Stimulated activated effector memory CD8-positive, alpha-beta T cell treated with anti-CD3 and anti-CD28 coated beads, Interleukin-12 subunit alpha, Interleukin-12 subunit beta, amount 100 ng/mL, for 72 hours (primary cell): ENCODE measurements around the gene SLC10A6.
"Not testable (repeated sequence)": the region's sequence is repeated elsewhere in the genome, so short reads cannot be mapped to it uniquely, and the experiment has no call there.

ENCODE experiments used
- ATAC-seq: fragments of 150-1000 bp; cut with Tn5 transposase; 2 replicates; pipeline ENCODE4 v1.10.0; 2021
- DNase-seq, 2 donors: peaks; one replicate each; pipeline ENCODE4 v3.0.0; 2021 to 2022; ENCODE audit warnings: low spot score in 2 of 2
- H3K27ac Mint-ChIP-seq: one replicate; pipeline ENCODE4 v1.8.0; 2022; ENCODE audit warnings: mild to moderate bottlenecking, mixed read lengths
- H3K36me3 Mint-ChIP-seq: one replicate; pipeline ENCODE4 v1.8.0; 2022; ENCODE audit warnings: mild to moderate bottlenecking, mixed read lengths
- H3K4me1 Mint-ChIP-seq: one replicate; pipeline ENCODE4 v1.8.0; 2022; ENCODE audit warnings: mixed read lengths
- H3K4me3 Mint-ChIP-seq: one replicate; pipeline ENCODE4 v1.8.0; 2022; ENCODE audit warnings: mild to moderate bottlenecking, mixed read lengths
- H3K9me3 Mint-ChIP-seq: one replicate; pipeline ENCODE4 v1.8.0; 2022; ENCODE audit warnings: mixed read lengths

SLC10A6 gene

DNA sequence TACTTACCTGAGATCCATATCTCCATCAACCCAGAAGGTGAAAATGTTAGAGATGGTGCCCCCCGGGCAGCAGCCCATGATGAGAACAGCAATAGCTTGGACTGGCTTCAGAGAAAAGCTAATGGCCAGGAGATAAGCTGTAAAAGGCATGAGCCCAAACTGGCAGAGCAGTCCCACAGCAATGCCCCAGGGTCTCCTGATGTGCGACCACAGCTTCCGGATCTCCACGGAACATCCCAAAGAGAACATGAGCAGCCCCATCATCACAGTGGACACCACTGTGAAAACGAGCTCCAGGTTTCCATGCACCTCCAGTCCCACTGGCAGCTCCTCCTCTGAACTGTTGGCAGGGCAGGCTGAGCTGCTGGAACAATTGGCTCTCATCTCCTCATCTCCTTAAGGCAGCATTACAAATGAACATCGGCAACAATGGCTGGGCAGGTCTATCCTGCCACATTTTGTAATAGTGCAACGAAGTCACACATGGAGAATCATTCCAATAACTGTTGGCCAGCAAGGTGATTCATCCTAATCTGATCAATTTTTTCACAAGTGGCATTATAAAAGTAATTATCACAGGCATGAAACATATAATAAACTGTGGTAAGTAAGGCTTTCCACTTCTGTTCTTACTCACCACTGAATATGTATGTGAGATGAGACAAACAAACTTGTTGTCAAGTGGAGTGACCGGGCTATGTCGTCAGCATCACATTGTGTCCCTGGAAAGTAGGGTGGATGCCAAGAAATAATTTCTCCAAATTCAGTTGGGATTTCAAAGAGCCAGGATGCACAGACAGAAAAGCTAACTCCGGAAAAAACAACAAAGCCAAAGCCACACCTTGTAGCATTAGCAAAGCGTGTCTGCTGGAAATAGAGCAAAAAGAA is at the start of gene SLC10A6:
Gene SLC10A6, minus strand, starts transcription at position 653 of the 888 bp plus-strand sequence. Its CDS starts 269 bp downstream, at position 384.
- DNase-seq = no peak
- no peaks in the 10 kb centered on the region for H3K9me3 Mint-ChIP-seq
- no peak for ATAC-seq
- no peaks in the 10 kb centered on the region for H3K36me3 Mint-ChIP-seq
- no peak within 1 kb of the TSS for H3K27ac Mint-ChIP-seq
- no peak within 1 kb of the TSS for H3K4me3 Mint-ChIP-seq
- H3K4me1 Mint-ChIP-seq = no peaks in the 10 kb centered on the region

DNA sequence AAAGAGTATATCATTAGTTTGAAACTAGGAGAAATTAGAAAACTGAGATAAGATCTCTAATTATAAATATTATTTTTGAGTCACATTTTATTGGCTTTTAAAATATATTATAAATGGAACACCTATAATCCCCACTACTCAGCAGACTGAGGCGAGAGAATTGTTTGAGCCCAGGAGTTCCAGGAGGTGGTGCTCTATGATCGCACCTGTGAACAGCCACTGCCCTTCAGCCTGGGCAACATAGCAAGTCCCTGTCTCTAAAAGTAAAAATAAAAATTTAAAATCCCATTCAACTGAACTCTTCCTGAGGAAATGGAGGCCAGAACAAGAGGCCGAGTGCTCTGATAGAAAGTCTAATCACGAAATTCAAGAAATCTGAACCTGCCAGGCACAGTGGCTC is 49.4 kb upstream of the SLC10A6 start:
- Mint-ChIP-seq H3K27ac (no peak overlapping the region), H3K4me1 (no peaks in the 10 kb centered on the region), H3K4me3 (no peak overlapping the region), H3K36me3 (no peaks in the 10 kb centered on the region), H3K9me3 (no peaks in the 10 kb centered on the region)
- DNase-seq (no peak), ATAC-seq (no peak)

- Mint-ChIP-seq H3K27ac (no peak overlapping the region), H3K36me3 (no peaks in the 10 kb centered on the region), H3K4me3 (no peak overlapping the region), H3K4me1 (no peaks in the 10 kb centered on the region), H3K9me3 (no peaks in the 10 kb centered on the region)
- DNase-seq = no peak
- no peak for ATAC-seq
Observed at GRCh38 chr4:86896596-86896995, 47.4 kb upstream of the SLC10A6 start.

DNA sequence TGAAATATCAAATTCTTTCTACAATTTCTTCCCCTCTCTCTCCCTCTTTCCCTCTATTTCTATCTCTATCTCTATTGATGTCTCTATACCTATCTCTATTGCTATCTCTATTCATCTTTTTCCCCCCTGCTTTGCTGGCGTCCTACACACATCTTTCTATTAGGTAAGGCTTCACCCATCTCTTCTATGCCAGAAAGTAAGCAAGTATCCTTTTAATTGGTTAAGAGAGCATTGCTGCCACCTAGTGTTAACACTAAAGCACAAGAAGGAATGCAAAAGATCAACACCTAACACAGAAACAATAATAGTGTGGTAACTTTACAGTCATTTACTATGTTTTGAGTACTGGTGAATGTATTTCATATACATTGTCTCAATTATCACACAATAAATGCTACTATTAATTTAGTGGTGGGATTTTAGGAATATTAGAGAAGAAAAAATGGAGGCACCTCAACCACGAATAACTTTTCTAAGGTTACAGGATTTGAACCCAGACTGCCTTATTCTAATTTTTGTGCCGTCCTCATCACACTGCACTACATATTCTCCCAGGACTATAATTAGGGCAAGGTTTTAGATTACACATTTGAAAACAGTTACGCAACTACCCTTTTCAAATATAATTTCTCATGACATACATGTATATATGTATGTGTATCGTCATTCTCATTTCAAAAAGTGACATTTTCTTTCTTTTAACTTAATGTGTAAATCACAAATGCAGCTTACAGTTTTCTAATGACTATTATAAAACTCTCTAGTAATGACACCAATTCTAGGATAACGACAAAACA is 46.7 kb upstream of the SLC10A6 start:
- Mint-ChIP-seq H3K4me3 (no peak overlapping the region), H3K4me1 (no peaks in the 10 kb centered on the region), H3K36me3 (no peaks in the 10 kb centered on the region), H3K27ac (no peak overlapping the region), H3K9me3 (no peaks in the 10 kb centered on the region)
- DNase-seq (no peak), ATAC-seq (peak; percentile 63)

DNA sequence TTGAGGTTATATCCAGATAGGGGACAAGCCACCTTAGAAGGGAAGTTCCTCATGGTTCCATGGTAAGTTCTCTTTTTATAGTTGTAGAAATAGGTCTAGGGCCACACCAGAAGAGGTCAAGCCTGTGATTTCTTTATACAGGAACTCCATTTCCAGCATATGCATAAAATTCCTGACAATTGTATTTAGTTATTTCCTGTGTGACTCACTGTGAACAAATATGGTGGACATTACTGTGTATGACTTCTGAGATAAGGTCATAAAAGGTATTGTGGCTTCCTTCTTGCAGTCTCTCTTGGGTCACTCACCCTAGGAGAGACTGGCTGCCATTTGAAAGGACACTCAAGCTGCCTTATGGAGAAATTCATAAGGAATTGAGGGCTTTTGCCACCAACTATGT is 45.3 kb upstream of the SLC10A6 start:
- no peaks in the 10 kb centered on the region for H3K9me3 Mint-ChIP-seq
- ATAC-seq = no peak
- H3K36me3 Mint-ChIP-seq = no peaks in the 10 kb centered on the region
- no peak overlapping the region for H3K4me3 Mint-ChIP-seq
- H3K27ac Mint-ChIP-seq = no peak overlapping the region
- no peaks in the 10 kb centered on the region for H3K4me1 Mint-ChIP-seq
- DNase-seq = no peak

DNA sequence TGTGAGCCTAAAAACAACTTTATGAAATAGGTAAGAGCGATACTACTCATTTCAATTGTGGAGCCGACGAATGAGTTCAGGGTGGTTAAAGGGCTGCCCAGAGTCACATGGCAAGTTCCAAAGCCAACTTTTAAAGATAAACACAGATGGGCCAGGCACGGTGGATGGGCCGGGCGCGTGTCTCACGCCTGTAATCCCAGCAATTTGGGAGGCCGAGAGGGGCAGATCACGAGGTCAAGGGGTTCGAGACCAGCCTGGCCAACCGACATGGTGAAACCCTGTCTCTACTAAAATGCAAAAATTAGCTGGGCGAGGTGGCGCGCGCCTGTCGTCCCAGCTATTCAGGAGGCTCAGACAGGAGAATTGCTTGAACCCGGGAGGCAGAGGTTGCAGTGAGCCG is 44.0 kb upstream of the SLC10A6 start:
- Mint-ChIP-seq H3K4me3 (peak overlapping the region; percentile 63), H3K4me1 (no peaks in the 10 kb centered on the region), H3K9me3 (no peaks in the 10 kb centered on the region), H3K27ac (no peak overlapping the region), H3K36me3 (no peaks in the 10 kb centered on the region)
- ATAC-seq (no peak), DNase-seq (no peak)

DNA sequence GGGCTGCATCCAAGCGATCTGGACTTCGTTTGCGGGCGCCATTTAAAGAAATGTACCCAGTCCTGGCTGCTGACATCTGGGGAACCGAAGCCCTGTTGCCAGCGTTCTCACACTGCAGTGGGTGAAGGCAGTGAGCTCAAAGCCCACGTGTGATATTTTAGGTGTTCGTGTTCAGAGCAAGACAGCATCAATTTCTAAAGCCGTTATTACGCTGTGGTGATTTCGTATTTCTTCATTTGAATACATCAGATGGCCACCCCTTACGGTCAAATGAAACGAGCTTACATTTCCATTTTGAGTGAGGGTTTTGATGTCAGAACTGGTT is 43.4 kb upstream of the SLC10A6 start:
- Mint-ChIP-seq H3K4me3 (peak overlapping the region; percentile 63), H3K4me1 (no peaks in the 10 kb centered on the region), H3K36me3 (no peaks in the 10 kb centered on the region), H3K27ac (no peak overlapping the region), H3K9me3 (no peaks in the 10 kb centered on the region)
- DNase-seq (no peak), ATAC-seq (peak; percentile 27)

DNA sequence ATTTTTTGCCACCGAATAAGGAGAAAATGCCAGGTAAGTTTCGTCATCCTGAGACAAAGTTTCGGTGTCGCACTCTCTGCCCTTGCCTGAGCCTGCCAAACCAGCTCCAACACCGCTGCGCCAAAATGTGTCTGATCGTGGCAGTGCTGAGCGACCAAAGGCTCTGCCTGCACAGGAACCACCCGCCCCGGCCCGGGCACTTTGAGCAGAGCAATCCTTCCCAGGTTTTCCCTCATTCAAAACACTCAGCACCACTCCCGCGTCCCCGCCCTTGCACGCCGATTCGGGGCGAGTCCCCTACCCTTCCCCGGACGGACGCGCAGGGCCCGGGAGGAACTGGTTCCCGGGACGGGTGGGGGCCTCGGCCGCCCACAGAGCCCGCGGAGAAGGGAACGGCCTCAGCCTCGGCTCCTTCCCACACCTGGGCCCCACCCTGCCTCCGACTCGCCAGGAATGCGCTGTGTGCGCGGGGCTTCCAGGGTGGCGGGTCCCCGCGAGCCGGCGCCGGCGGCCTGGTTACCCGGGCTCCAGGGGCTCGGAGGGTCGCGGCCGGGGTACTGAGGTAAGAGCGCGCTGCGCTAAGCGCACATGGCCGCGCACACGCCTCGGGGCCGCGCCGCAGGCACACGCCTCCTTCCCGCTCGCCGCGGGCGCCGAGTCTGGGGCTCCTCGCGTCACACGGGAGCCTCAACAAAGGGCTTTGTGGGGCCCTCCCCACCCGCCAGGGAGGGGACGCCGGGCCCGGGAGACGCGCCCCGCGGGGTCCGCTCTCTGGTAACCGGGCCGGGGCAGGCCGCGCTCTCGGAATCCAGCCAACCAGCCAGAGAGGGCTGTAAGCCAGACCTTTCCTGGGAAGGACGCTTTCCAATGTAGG is 42.8 kb upstream of the SLC10A6 start, which contains the start of gene C4orf36:
Gene C4orf36, minus strand, starts transcription at position 661 of the 874 bp plus-strand sequence. CDS start 902 bp downstream, outside the sequence.
- Mint-ChIP-seq H3K9me3 (no peaks in the 10 kb centered on the region), H3K4me3 (peak within 1 kb of the TSS; percentile 63), H3K36me3 (no peaks in the 10 kb centered on the region), H3K27ac (no peak within 1 kb of the TSS), H3K4me1 (no peaks in the 10 kb centered on the region)
- DNase-seq (peak; percentile 16 to 58), ATAC-seq (peak; percentile 79)

GRCh38 chr4:86890790-86891189 is 41.6 kb upstream of the SLC10A6 start:
- DNase-seq (no peak), ATAC-seq (no peak)
- H3K4me1 Mint-ChIP-seq = no peaks in the 10 kb centered on the region
- no peak overlapping the region for H3K27ac Mint-ChIP-seq
- peak overlapping the region; percentile 63 for H3K4me3 Mint-ChIP-seq
- H3K36me3 Mint-ChIP-seq = no peaks in the 10 kb centered on the region
- no peaks in the 10 kb centered on the region for H3K9me3 Mint-ChIP-seq

DNA sequence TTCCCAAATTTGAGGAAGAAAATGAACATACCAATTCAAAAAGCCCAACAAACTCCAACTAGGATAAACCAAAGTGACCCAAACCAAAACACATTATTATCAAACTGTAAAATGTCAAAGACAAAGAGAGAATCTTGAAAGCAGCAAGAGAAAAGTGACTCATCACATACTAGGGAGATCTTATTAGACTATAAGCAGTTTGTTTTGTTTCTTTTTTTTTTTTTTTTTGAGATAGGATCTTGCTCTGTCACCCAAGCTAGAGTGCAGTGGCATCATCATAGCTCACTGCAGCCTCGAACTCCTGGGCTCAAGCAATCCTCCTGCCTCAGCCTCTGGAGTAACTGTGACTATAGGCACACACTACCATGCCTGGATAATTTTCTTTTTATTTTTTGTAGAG is 30.5 kb upstream of the SLC10A6 start:
- ATAC-seq (no peak), DNase-seq (no peak)
- Mint-ChIP-seq H3K4me3 (no peak overlapping the region), H3K27ac (no peak overlapping the region), H3K36me3 (no peaks in the 10 kb centered on the region), H3K4me1 (no peaks in the 10 kb centered on the region), H3K9me3 (peaks cover 12% of the 10 kb centered on the region)

- DNase-seq = no peak
- H3K9me3 Mint-ChIP-seq = peaks cover 12% of the 10 kb centered on the region
- H3K27ac Mint-ChIP-seq = no peak overlapping the region
- no peaks in the 10 kb centered on the region for H3K4me1 Mint-ChIP-seq
- H3K36me3 Mint-ChIP-seq = no peaks in the 10 kb centered on the region
- no peak for ATAC-seq
- no peak overlapping the region for H3K4me3 Mint-ChIP-seq
Observed at GRCh38 chr4:86878640-86879039, 29.5 kb upstream of the SLC10A6 start.

GRCh38 chr4:86876894-86877685 is 27.9 kb upstream of the SLC10A6 start:
- Mint-ChIP-seq H3K9me3 (peaks cover 12% of the 10 kb centered on the region), H3K36me3 (no peaks in the 10 kb centered on the region), H3K4me1 (no peaks in the 10 kb centered on the region), H3K4me3 (no peak overlapping the region), H3K27ac (no peak overlapping the region)
- ATAC-seq = no peak
- DNase-seq = no peak

- not testable (repeated sequence) for H3K4me3 Mint-ChIP-seq, ATAC-seq, H3K36me3 Mint-ChIP-seq, H3K27ac Mint-ChIP-seq, H3K4me1 Mint-ChIP-seq, DNase-seq
- peaks cover 12% of the 10 kb centered on the region for H3K9me3 Mint-ChIP-seq
Observed at GRCh38 chr4:86875436-86875835, 26.3 kb upstream of the SLC10A6 start.

DNA sequence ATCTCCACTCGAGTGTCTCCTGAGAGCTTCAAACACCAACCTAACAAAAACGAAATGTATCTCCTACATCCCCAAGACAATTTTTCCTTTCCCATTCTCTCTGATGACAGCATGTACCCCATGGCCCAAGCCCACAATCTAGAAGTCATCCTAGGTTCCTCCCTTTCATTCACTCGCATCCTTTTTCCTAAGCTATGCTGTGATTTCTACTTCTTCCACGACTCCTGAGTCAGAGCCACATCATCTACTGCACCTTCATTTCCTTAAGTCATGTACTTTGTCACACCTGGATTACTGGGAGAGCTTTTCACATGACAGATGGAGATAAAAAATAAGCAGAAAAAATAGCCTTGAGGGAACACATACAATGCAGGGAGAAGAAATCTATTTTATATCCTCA is 23.0 kb upstream of the SLC10A6 start:
- no peak overlapping the region for H3K4me3 Mint-ChIP-seq
- no peak for DNase-seq
- H3K4me1 Mint-ChIP-seq = no peaks in the 10 kb centered on the region
- no peak overlapping the region for H3K27ac Mint-ChIP-seq
- no peaks in the 10 kb centered on the region for H3K36me3 Mint-ChIP-seq
- H3K9me3 Mint-ChIP-seq = no peaks in the 10 kb centered on the region
- no peak for ATAC-seq
